PC-3 (cell line): ENCODE data around the gene FOXD3.

Source experiments
- EZH2 ChIP-seq: fragments of 300-600 bp; sonication (generic); IDR thresholded peaks from one replicate; pipeline ENCODE4 v1.6.1; 2017; ENCODE audit warnings: antibody characterized with exemption, mild to moderate bottlenecking, low read length; ENCODE audit not compliant: unreplicated experiment
- EZH2phosphoT487 ChIP-seq: fragments of 300-600 bp; sonication (generic); IDR thresholded peaks from 2 replicates; pipeline ENCODE4 v1.6.1; 2018; ENCODE audit warnings: mild to moderate bottlenecking, antibody characterized with exemption, low read length, borderline replicate concordance
- TF ChIP-seq, protein P1 (sequence below): fragments of 300-600 bp; sonication (generic); conservative IDR thresholded peaks from 2 replicates; pipeline ENCODE4 v1.5.1; 2017; ENCODE audit warnings: antibody characterized with exemption, low read depth, mild to moderate bottlenecking, low read length

- TF ChIP-seq, protein P1, sequence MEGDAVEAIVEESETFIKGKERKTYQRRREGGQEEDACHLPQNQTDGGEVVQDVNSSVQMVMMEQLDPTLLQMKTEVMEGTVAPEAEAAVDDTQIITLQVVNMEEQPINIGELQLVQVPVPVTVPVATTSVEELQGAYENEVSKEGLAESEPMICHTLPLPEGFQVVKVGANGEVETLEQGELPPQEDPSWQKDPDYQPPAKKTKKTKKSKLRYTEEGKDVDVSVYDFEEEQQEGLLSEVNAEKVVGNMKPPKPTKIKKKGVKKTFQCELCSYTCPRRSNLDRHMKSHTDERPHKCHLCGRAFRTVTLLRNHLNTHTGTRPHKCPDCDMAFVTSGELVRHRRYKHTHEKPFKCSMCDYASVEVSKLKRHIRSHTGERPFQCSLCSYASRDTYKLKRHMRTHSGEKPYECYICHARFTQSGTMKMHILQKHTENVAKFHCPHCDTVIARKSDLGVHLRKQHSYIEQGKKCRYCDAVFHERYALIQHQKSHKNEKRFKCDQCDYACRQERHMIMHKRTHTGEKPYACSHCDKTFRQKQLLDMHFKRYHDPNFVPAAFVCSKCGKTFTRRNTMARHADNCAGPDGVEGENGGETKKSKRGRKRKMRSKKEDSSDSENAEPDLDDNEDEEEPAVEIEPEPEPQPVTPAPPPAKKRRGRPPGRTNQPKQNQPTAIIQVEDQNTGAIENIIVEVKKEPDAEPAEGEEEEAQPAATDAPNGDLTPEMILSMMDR, result no peak
- TF ChIP-seq EZH2 (no peak), EZH2phosphoT487 (no peak)
Measured at GRCh38 chr1:63359561-63359960, 37.2 kb downstream of the FOXD3 start.
